CD4-positive, alpha-beta T cell treated with Interleukin-12 subunit alpha and Interleukin-12 subunit beta, for 1 hour (primary cell): ENCODE measurements around the gene SLC2A6.
A peak's percentile ranks its signal among the peaks of the same experiment; 100 is the strongest.

Experiments
- DNase-seq: peaks from one replicate; pipeline ENCODE4 v3.0.0-alpha.2; 2020

The SLC2A6 gene

DNA sequence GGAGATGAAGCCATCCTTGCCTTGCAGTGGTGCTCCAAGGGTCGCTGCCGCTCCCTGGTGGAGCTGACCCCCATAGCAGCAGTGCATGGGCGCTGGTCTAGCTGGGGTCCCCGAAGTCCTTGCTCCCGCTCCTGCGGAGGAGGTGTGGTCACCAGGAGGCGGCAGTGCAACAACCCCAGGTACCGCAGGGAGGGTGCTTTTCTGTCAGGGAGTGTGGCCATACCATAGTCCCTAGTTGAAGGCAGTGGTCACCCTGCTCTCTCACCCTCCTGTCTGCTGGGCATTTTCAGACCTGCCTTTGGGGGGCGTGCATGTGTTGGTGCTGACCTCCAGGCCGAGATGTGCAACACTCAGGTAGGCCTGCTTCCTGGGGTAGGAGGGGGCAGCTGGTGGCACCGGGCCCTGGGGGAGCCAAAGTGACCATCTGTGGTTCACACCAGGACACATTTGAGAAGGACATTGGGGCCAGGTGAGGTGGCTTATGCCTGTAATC lies 45.5 kb downstream of the SLC2A6 start:
- DNase-seq: no peak

DNA sequence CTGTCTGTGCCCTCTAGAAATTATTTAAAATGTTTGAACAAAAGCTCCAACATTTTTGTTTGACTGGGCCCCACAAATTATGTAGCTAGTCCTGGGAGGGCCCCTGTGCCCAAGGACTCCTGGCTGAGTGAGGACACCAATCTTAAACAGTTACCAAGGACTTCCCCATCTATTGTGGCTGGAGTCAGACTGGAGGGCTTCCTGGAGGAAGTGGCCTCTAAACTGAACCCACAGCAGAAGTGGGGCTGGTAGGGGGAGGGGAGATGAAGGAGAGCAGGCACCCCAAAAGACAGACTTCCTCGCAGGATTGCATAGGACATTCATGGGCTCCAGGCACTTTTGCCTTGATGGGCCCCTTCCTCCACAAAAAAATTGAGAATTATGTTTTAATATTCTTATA lies 48.7 kb downstream of the SLC2A6 start:
- DNase-seq: no peak

DNA sequence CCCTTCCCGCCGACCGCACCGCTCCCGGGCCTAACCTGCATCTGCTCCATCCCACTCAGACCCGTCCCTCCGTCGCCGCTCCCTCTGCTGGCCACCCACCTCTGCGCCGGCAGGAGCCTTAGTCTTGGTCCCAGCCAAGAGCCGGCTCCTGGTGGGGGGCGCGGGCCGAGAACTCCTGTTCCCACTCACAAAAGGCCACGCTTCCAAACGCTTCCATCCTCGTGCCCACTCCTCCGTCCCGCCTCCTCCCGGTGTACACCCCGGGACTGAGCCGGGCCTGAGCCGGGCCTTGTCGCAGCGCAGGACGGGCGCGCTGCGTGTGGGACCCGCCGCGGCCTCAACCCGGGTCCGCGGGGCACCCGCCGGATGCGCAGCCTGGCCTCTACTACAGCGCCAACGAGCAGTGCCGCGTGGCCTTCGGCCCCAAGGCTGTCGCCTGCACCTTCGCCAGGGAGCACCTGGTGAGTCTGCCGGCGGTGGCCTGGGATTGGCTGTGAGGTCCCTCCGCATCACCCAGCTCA lies 49.2 kb downstream of the SLC2A6 start:
- no peak for DNase-seq

DNA sequence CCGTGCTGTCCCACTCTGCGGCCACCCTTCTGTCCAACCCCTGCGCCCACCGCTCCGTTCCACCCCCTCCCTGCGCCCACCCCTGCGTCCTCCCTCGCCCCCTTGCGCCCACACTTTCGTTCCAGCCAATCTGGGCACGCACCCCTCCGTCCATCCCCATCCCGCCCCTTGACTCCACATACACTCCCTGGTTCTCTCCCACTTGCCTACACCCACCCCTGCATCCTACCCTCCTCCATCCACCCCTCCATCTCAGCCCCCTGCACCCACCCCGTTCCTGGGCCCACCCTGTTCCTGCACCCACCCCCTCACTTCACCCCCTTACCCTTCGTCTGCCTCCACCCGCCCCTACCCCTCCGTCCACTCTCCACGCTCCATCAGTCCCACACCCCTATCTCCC lies 49.7 kb downstream of the SLC2A6 start:
- no peak for DNase-seq

DNA sequence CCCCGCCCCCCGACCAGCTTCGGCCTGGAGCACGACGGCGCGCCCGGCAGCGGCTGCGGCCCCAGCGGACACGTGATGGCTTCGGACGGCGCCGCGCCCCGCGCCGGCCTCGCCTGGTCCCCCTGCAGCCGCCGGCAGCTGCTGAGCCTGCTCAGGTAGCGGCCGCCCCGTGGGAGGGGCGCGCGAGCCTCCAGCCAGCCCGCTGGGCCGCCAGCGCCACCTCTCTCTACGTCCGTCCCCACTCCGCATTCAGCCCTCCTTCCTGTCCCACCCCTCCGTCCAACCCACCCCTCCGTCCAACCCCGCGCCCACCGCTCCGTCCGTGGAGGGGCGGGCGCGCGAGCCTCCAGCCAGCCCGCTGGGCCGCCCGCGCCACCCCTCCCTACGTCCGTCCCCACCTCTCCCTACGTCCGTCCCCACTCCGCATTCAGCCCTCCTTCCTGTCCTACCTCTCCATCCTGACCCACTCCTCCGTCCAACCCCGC lies 50.2 kb downstream of the SLC2A6 start:
- DNase-seq: no peak

DNA sequence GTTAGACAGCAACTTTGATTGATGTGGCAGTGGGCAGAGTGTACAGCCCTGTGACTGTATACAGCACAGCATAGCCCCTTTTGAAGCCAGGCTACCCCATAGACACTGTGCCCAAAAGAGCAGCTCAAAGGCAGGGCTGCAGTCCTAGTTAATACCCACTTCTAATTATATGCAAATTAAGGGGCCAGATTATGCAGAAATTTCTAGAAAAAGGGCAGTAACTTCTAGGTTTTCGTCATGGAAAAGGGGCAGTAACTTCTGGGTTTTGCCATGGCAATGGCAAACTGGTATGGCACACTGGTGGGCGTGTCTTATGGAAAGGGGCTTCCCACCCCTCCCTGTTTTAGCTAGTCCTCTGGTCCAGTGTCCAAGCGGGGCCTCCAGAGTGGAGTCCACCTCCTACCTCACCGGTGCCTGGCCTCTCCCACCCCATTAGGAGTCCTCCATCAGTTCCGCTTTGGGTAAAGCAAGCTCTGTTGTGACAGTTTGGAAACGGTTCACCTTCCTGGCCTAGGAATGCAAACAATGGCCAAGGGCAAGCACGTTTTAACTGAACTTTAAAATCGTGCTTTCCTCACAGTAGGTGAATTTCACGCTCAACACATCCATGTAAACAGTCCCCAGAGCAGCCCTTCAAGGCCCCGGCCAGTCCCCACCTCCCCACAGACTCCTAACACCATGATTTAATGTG lies 51.1 kb downstream of the SLC2A6 start:
- no peak for DNase-seq

DNA sequence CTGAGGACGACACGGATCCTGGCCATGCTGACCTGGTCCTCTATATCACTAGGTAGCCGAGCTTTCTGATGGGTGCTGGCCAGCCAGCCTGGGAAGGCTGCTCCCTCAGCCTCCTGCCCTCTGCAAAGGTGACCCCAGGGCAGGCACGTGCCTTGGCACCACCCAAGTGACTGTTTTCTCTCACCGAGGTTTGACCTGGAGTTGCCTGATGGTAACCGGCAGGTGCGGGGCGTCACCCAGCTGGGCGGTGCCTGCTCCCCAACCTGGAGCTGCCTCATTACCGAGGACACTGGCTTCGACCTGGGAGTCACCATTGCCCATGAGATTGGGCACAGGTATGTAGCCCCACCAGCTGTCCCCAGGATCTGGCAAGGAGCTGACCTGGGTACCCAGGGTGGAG lies 52.9 kb downstream of the SLC2A6 start:
- no peak for DNase-seq

DNA sequence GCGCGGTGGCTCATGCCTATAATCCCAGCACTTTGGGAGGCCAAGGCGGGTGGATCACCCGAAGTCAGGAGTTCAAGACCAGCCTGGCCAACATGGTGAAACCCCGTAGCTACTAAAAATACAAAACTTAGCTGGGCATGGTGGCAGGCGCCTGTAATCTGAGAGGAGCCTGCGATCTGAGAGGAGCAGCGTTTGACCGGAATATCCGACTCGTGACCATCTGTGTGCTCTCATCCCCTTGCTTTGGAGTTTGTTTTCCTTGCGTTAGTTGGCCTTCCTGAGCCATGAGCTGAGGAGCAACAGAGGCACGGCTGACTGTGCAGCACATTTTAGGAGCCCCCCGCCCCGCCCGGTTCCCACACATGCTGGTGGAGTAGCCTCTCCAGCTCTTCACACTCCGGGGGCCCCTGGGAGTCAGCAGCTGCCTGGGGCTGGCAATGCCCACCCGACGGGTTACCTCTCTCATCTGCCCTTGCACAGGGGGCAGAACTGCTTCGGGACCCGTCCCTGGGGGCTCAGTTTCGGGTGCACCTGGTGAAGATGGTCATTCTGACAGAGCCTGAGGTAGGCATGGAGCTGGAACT lies 53.8 kb downstream of the SLC2A6 start:
- no peak for DNase-seq

DNA sequence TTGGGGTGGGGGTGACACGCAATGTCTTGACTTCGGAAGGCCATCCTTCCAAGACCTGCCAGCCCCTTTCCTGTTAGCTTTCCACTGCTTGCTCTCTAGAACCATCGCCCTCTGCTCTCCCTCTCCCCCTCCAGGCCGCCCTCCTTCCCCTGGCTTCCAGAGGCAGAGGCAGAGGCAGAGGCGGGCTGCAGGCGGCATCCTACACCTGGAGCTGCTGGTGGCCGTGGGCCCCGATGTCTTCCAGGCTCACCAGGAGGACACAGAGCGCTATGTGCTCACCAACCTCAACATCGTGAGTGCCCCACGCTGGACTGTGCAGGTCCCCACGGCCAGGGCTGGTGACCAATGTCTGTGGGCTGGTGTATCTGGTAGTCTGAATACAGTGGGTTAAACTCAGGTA lies 54.7 kb downstream of the SLC2A6 start:
- DNase-seq: no peak

DNA sequence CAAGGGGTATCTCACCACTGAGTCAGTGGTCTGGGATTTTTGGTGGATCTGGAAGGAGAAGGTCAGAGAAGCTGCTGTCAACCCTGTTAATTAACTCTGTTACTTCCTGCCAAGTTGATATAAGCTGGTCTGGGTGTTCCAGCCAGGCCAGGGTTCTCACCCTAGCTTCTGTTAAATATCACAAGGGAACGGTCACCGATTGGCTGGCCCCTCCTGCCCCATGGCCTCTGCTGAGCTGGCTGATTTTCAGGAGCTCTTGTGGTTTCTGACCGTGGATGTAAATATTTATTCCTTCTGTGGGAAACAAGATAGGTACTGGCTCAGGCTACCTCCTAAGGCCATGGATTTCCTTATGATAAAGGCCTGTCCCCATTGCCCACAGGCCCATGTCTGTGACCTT lies 55.7 kb downstream of the SLC2A6 start:
- DNase-seq: no peak

DNA sequence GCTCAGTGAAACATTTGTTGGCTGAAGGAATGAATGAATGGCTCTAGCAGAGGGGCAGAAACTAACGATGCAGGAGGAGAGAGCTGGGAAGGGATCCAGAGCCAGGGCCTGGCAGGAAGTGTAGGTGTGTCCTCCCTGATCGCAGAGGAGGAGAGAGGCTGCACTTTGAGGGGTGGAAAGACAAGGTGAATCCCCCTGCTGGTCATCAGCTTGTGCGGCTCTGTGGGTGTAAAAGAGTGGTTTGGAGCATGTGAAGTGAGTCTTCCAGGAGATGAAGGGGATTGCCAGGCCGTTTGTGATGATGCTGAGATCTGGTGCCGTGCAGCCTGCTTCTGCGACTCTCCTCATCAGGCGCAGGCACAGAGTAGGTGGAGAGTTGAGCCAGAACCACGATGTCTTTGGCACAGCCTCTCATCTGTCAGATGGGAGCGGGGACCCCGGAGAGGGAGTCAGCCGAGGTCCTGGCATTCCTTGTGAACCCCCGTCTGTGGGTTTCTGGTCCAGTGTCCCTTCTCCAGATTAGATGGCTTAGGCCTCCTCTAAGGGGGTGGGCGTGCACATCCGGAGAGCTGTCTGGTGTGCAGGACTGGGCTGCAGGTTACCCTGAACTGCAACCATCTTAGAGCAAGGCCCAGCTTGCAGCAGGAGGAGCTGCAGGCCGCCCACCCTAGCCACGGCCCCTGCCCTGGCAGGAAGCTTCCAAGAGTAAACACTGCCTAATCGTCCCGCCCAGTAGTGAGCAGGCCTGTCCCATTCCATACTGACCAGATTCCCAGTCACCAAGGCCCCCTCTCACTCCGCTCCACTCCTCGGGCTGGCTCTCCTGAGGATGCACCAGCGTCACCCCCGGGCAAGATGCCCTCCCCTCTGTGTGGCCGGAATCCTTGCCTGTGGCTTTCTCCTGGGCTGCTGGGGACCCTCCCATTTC lies 57.0 kb downstream of the SLC2A6 start, which contains the start of gene ADAMTS13:
Gene ADAMTS13, plus strand, starts transcription at position 753 of the 928 bp plus-strand sequence. Its CDS starts 77 bp downstream, at position 830.
- DNase-seq: peak; percentile 24
